SK-N-SH (cell line): Measurements from ENCODE around the gene SH3PXD2B.

Experiments
- ELF1 ChIP-seq: IDR thresholded peaks from 2 replicates; pipeline ENCODE4 v1.4.0; 2012
- EP300 ChIP-seq, 2 experiments: IDR thresholded peaks; 2 replicates each; pipeline versions ENCODE4 v1.4.0 to v1.6.1; 2012; ENCODE audit warnings: borderline replicate concordance in 1 of 2, low read depth in 1 of 2, low read length in 1 of 2
- EZH2phosphoT487 ChIP-seq: fragments of 200-600 bp; sonication (generic); IDR thresholded peaks from 2 replicates; pipeline ENCODE4 v1.6.1; 2017; ENCODE audit warnings: low read depth, mixed run types, mild to moderate bottlenecking, antibody characterized with exemption, moderate library complexity, borderline replicate concordance
- GABPA ChIP-seq: IDR thresholded peaks from 2 replicates; pipeline ENCODE4 v1.4.0; 2012; ENCODE audit warnings: low read depth, mild to moderate bottlenecking
- MEF2A ChIP-seq: IDR thresholded peaks from 2 replicates; pipeline ENCODE4 v1.4.0; 2012; ENCODE audit warnings: low read depth, borderline replicate concordance
- POLR2AphosphoS5 ChIP-seq: IDR thresholded peaks from 2 replicates; pipeline ENCODE4 v1.6.1; 2012; ENCODE audit warnings: low read depth, low read length
- RCOR1 ChIP-seq: fragments of 150-350 bp; IDR thresholded peaks from 2 replicates; pipeline ENCODE4 v1.6.1; 2017; ENCODE audit warnings: antibody characterized with exemption, low read length
- SIN3A ChIP-seq: IDR thresholded peaks from 2 replicates; pipeline ENCODE4 v1.6.1; 2012; ENCODE audit warnings: low read depth, mild to moderate bottlenecking, low read length, moderate library complexity, borderline replicate concordance
- TAF1 ChIP-seq: IDR thresholded peaks from 2 replicates; pipeline ENCODE4 v1.6.1; 2012; ENCODE audit warnings: low read depth, mild to moderate bottlenecking, low read length, moderate library complexity, borderline replicate concordance
- TCF12 ChIP-seq: IDR thresholded peaks from 2 replicates; pipeline ENCODE4 v1.4.0; 2012
- TF ChIP-seq, protein P1 (sequence below): fragments of 200-600 bp; sonication (generic); IDR thresholded peaks from 2 replicates; pipeline ENCODE4 v1.6.1; 2017; ENCODE audit warnings: antibody characterized with exemption, mild to moderate bottlenecking, moderate library complexity

GRCh38 chr5:172499287-172499686, 45.0 kb upstream of the SH3PXD2B start:
- TF ChIP-seq, protein P1, sequence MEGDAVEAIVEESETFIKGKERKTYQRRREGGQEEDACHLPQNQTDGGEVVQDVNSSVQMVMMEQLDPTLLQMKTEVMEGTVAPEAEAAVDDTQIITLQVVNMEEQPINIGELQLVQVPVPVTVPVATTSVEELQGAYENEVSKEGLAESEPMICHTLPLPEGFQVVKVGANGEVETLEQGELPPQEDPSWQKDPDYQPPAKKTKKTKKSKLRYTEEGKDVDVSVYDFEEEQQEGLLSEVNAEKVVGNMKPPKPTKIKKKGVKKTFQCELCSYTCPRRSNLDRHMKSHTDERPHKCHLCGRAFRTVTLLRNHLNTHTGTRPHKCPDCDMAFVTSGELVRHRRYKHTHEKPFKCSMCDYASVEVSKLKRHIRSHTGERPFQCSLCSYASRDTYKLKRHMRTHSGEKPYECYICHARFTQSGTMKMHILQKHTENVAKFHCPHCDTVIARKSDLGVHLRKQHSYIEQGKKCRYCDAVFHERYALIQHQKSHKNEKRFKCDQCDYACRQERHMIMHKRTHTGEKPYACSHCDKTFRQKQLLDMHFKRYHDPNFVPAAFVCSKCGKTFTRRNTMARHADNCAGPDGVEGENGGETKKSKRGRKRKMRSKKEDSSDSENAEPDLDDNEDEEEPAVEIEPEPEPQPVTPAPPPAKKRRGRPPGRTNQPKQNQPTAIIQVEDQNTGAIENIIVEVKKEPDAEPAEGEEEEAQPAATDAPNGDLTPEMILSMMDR: no peak
- TF ChIP-seq TAF1 (no peak), EZH2phosphoT487 (no peak), POLR2AphosphoS5 (no peak), MEF2A (no peak), ELF1 (no peak), EP300 (IDR thresholded peaks at IDR 0.05; ENCODE audit: borderline replicate concordance in 1 of 2, low read depth in 1 of 2, low read length in 1 of 2) (no peak), RCOR1 (no peak), TCF12 (no peak), SIN3A (no peak), GABPA (no peak)
